A673 (cell line): ENCODE measurements around the gene RFX2. TPM values are rescaled to one million over a fixed set of nuclear protein-coding genes. Genes with fewer than 3 reads are reported as not detected.

Experiments
- BruUV-seq: library from RNA; stranded (reverse); fragments of 400-500 nt; replicated peaks from 2 replicates; lab custom pipeline; 2021; lab: Mats Ljungman, UMichigan
- CTCF ChIA-PET: fragments of 300-600 bp; sonication (Branson Sonifier 250); formaldehyde crosslinking; loops from one replicate; lab custom pipeline; 2022; ENCODE audit warnings: antibody characterized with exemption; lab: Charles Lee
- POLR2A ChIA-PET: fragments of 300-600 bp; sonication (Branson Sonifier 250); formaldehyde crosslinking; loops from one replicate; lab custom pipeline; 2022; ENCODE audit warnings: antibody characterized with exemption; ENCODE audit not compliant: low non-redundant PET; lab: Charles Lee
- DNase-seq: peaks from one replicate; pipeline ENCODE4 v3.0.0-alpha.2; 2015; ENCODE audit warnings: low spot score
- H3K27ac ChIP-seq: fragments of 200-600 bp; sonication (generic); 2 replicates; pipeline ENCODE4 v1.5.1; 2016; ENCODE audit warnings: mixed run types, low read depth, mild to moderate bottlenecking, mixed read lengths, antibody characterized with exemption, low read length; ENCODE audit not compliant: poor library complexity, severe bottlenecking
- H3K27me3 ChIP-seq: fragments of 200-600 bp; sonication (generic); replicated peaks from 2 replicates; pipeline ENCODE4 v1.6.1; 2017; ENCODE audit warnings: mixed run types, low read depth, mild to moderate bottlenecking, mixed read lengths, antibody characterized with exemption, low read length; ENCODE audit not compliant: insufficient read depth, poor library complexity
- H3K36me3 ChIP-seq: fragments of 200-600 bp; sonication (generic); 2 replicates; pipeline ENCODE4 v1.6.1; 2016; ENCODE audit warnings: mixed run types, mild to moderate bottlenecking, mixed read lengths, antibody characterized with exemption, low read length; ENCODE audit not compliant: insufficient read depth, poor library complexity, severe bottlenecking
- H3K4me1 ChIP-seq: fragments of 200-600 bp; sonication (generic); 2 replicates; pipeline ENCODE4 v1.6.1; 2017; ENCODE audit warnings: mixed run types, mild to moderate bottlenecking, mixed read lengths, antibody characterized with exemption, low read length; ENCODE audit not compliant: insufficient read depth, poor library complexity, severe bottlenecking
- H3K4me3 ChIP-seq: fragments of 200-600 bp; sonication (generic); 2 replicates; pipeline ENCODE4 v1.5.1; 2016; ENCODE audit warnings: low read depth, mixed run types, mild to moderate bottlenecking, mixed read lengths, low read length; ENCODE audit not compliant: poor library complexity, severe bottlenecking
- H3K9me3 ChIP-seq: fragments of 200-600 bp; sonication (generic); 2 replicates; pipeline ENCODE4 v1.6.1; 2016; ENCODE audit warnings: mixed run types, low read depth, mild to moderate bottlenecking, mixed read lengths, antibody characterized with exemption, low read length; ENCODE audit not compliant: poor library complexity, severe bottlenecking
- EZH2 ChIP-seq: fragments of 200-600 bp; sonication (generic); IDR thresholded peaks from 2 replicates; pipeline ENCODE4 v1.6.1; 2017; ENCODE audit warnings: borderline replicate concordance, low read depth, mild to moderate bottlenecking, mixed read lengths, antibody characterized with exemption, low read length; ENCODE audit not compliant: poor library complexity, severe bottlenecking
- intact Hi-C: fragments of 100-400 bp; cut with micrococcal nuclease; formaldehyde crosslinking; loops from one replicate; pipeline ENCODE4 v1.10.0; 2022; ENCODE audit not compliant: unreplicated experiment
- total RNA-seq: library from RNA; stranded (reverse); gene quantifications from 2 replicates; pipeline ENCODE4 v1.2.3, GENCODE V29; 2021
- TF ChIP-seq, protein P1 (sequence below): fragments of 300-800, 200-600 bp; sonication (generic); conservative IDR thresholded peaks from 2 replicates; pipeline ENCODE4 v1.5.1; 2017; ENCODE audit warnings: low read depth, mild to moderate bottlenecking, antibody characterized with exemption, low read length, moderate library complexity, mixed read lengths

The RFX2 gene
- total RNA-seq, 1 experiment from 2014 or later = 11.7 TPM

DNA sequence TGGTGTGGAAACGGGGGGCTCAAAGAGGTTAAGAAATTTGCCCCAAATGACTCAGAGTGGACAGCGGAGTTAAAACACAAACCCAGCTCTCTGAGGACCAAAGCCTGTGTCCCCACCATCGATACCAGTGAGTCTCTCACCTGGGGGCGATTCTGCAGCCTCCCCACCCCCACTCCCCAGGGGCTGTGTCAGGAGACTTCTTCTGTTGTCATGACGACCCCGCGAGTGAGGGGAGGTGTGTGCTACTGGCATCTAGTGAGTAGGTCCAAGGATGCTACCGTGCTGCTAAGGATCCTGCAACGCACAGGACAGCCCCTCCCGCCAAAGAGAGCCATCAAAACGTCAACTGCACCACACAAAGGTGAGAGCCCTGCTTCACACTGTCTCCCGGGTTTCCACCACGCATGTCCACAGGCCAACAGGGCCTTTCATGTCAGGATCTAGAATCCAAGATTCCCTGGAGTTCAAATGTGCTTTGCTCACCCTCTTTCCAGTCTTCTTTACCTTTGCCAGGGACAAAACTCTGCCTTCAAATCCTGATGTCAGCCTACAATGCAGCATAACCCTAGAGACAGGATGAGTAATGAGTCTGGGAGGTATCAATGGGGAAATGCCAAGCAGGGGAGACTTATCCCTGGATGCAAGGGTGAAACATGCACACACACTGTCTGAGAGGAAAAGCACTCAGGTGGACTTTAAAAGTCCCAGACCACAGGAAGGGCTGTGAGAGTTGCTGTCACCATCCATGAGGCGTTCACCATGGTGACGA, 136.2 kb downstream of the RFX2 start:
- TF ChIP-seq, protein P1, sequence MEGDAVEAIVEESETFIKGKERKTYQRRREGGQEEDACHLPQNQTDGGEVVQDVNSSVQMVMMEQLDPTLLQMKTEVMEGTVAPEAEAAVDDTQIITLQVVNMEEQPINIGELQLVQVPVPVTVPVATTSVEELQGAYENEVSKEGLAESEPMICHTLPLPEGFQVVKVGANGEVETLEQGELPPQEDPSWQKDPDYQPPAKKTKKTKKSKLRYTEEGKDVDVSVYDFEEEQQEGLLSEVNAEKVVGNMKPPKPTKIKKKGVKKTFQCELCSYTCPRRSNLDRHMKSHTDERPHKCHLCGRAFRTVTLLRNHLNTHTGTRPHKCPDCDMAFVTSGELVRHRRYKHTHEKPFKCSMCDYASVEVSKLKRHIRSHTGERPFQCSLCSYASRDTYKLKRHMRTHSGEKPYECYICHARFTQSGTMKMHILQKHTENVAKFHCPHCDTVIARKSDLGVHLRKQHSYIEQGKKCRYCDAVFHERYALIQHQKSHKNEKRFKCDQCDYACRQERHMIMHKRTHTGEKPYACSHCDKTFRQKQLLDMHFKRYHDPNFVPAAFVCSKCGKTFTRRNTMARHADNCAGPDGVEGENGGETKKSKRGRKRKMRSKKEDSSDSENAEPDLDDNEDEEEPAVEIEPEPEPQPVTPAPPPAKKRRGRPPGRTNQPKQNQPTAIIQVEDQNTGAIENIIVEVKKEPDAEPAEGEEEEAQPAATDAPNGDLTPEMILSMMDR = no peak
- no peak for TF ChIP-seq EZH2
- intact Hi-C loops = no loop called here
- DNase-seq = no peak
- Histone ChIP-seq H3K36me3 (peaks cover 12% of the 10 kb centered on the region), H3K9me3 (no peaks in the 10 kb centered on the region), H3K27me3 (no peaks in the 10 kb centered on the region), H3K4me3 (no peak overlapping the region), H3K4me1 (peaks cover 17% of the 10 kb centered on the region), H3K27ac (no peak overlapping the region)
- POLR2A ChIA-PET = no interaction called here
- BruUV-seq = no TSS peak
- CTCF ChIA-PET = no interaction called here

DNA sequence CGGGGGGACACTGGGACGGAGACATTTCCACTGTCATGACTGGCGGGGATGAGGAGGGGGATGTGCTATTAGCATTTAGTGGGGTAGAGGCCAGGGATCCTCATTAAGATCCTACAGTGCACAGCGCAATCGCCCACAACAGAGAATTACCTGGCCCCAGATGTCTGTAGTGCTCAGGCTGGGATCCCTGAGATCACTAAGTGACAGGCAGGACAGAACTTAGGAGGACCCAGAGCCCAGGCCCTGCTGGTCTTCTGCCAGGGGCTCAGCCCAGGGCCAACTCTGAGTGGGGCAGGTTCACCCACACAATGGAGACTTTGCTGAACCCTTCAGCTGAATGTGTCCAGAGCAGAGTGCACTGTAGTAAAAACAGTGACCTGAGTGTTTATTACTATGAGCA, 136.9 kb downstream of the RFX2 start:
- TF ChIP-seq EZH2 = no peak
- TF ChIP-seq, protein P1 = no peak
- BruUV-seq = no TSS peak
- Histone ChIP-seq H3K36me3 (peaks cover 12% of the 10 kb centered on the region), H3K4me3 (no peak overlapping the region), H3K9me3 (no peaks in the 10 kb centered on the region), H3K27me3 (no peaks in the 10 kb centered on the region), H3K27ac (no peak overlapping the region), H3K4me1 (peaks cover 17% of the 10 kb centered on the region)
- ChIA-PET CTCF (no interaction called here), POLR2A (no interaction called here)
- DNase-seq = no peak
- intact Hi-C loops = no loop called here

GRCh38 chr19:5972355-5972731, 138.0 kb downstream of the RFX2 start:
- Histone ChIP-seq H3K4me3 (no peak overlapping the region), H3K9me3 (no peaks in the 10 kb centered on the region), H3K4me1 (peaks cover 26% of the 10 kb centered on the region), H3K27me3 (no peaks in the 10 kb centered on the region), H3K36me3 (peaks cover 12% of the 10 kb centered on the region), H3K27ac (peak overlapping the region; percentile 12)
- POLR2A ChIA-PET = interaction anchor here (0.5 kb wide), 1 partner anchor 181 kb away, joined by 10 read pairs; no protein-coding TSS in a partner anchor
- CTCF ChIA-PET = no interaction called here
- intact Hi-C loops = no loop called here
- no peak for TF ChIP-seq EZH2
- TF ChIP-seq, protein P1 = no peak
- no TSS peak for BruUV-seq
- no peak for DNase-seq
